ENCODE measurements around the gene SLC49A4.

Gene SLC49A4

GRCh38 chr3:122929188-122930062 lies 134.6 kb downstream of the SLC49A4 start:
- no peak for TF ChIP-seq CTCF (IDR thresholded peaks at IDR 0.05; ENCODE audit: low read length, missing control alignments)
- no peak for DNase-seq (ENCODE audit: low read depth)
- H3K4me3 ChIP-seq (replicated peaks; ENCODE audit: low read depth, low read length): no peak overlapping the region

- TF ChIP-seq CTCF (IDR thresholded peaks at IDR 0.05; ENCODE audit: low read length, missing control alignments): no peak
- DNase-seq (ENCODE audit: low read depth): no peak
- H3K4me3 ChIP-seq (replicated peaks; ENCODE audit: low read depth, low read length): no peak overlapping the region
Measured at GRCh38 chr3:122930063-122930997, 135.5 kb downstream of the SLC49A4 start.

All from fibroblast of pulmonary artery (primary cell).